MM.1S (cell line): ENCODE measurements around the gene NEGR1.

ENCODE experiments used
- DNase-seq: peaks from one replicate; pipeline ENCODE4 v3.0.0-alpha.2; 2015
- H2AFZ ChIP-seq: fragments of 300-600 bp; sonication (generic); 2 replicates; pipeline ENCODE4 v1.6.0; 2016; ENCODE audit warnings: antibody characterized with exemption, low read length
- H3F3A ChIP-seq: fragments of 300-600 bp; sonication (generic); 2 replicates; pipeline ENCODE4 v1.6.1; 2016; ENCODE audit warnings: mild to moderate bottlenecking, antibody characterized with exemption, low read length, moderate library complexity, mixed read lengths; ENCODE audit not compliant: insufficient read depth
- H3K27ac ChIP-seq: fragments of 300-600 bp; sonication (generic); 2 replicates; pipeline ENCODE4 v1.5.1; 2016; ENCODE audit warnings: mild to moderate bottlenecking, low read length
- H3K27me3 ChIP-seq: fragments of 300-600 bp; sonication (generic); replicated peaks from 2 replicates; pipeline ENCODE4 v1.6.0; 2016; ENCODE audit warnings: low read length; ENCODE audit not compliant: insufficient read depth
- H3K36me3 ChIP-seq: fragments of 300-600 bp; sonication (generic); replicated peaks from 2 replicates; pipeline ENCODE4 v1.6.1; 2016; ENCODE audit warnings: mild to moderate bottlenecking, low read length, mixed read lengths; ENCODE audit not compliant: insufficient read depth
- H3K4me1 ChIP-seq: fragments of 300-600 bp; sonication (generic); 2 replicates; pipeline ENCODE4 v1.6.1; 2016; ENCODE audit warnings: low read length, mixed read lengths
- H3K4me2 ChIP-seq: fragments of 300-600 bp; sonication (generic); 2 replicates; pipeline ENCODE4 v1.6.0; 2016; ENCODE audit warnings: low read depth, low read length
- H3K4me3 ChIP-seq: fragments of 300-600 bp; sonication (generic); 2 replicates; pipeline ENCODE4 v1.5.1; 2016; ENCODE audit warnings: low read length, mixed read lengths
- H3K79me2 ChIP-seq: fragments of 300-600 bp; sonication (generic); 2 replicates; pipeline ENCODE4 v1.6.1; 2016; ENCODE audit warnings: mixed run types, low read length, mixed read lengths
- H3K9ac ChIP-seq: fragments of 300-600 bp; sonication (generic); 2 replicates; pipeline ENCODE4 v1.6.1; 2016; ENCODE audit warnings: low read length, mixed read lengths
- H3K9me2 ChIP-seq: fragments of 300-600 bp; sonication (generic); replicated peaks from 2 replicates; pipeline ENCODE4 v1.6.1; 2016; ENCODE audit warnings: mild to moderate bottlenecking, low read length, mixed read lengths; ENCODE audit not compliant: insufficient read depth
- H3K9me3 ChIP-seq: fragments of 300-600 bp; sonication (generic); replicated peaks from 2 replicates; pipeline ENCODE4 v1.6.1; 2016; ENCODE audit warnings: mild to moderate bottlenecking, low read length, mixed read lengths; ENCODE audit not compliant: insufficient read depth
- H4K20me1 ChIP-seq: fragments of 300-600 bp; sonication (generic); 2 replicates; pipeline ENCODE4 v1.6.1; 2016; ENCODE audit warnings: mild to moderate bottlenecking, low read length, moderate library complexity, mixed read lengths; ENCODE audit not compliant: insufficient read depth
- EZH2 ChIP-seq: fragments of 300-600 bp; sonication (generic); optimal IDR thresholded peaks from 2 replicates; pipeline ENCODE3; 2017; ENCODE audit warnings: low read depth, mild to moderate bottlenecking, antibody characterized with exemption, low read length, mixed read lengths
- EZH2phosphoT487 ChIP-seq: fragments of 300-600 bp; sonication (generic); IDR thresholded peaks from 2 replicates; pipeline ENCODE4 v1.6.1; 2018; ENCODE audit warnings: antibody characterized with exemption, low read length
- TF ChIP-seq, protein P1 (sequence below): fragments of 300-600 bp; sonication (generic); IDR thresholded peaks from 2 replicates; pipeline ENCODE4 v1.5.1; 2016; ENCODE audit warnings: antibody characterized with exemption, low read length, mixed read lengths

NEGR1 gene

GRCh38 chr1:71914626-71915025 lies 367.7 kb downstream of the NEGR1 start:
- no peaks in the 10 kb centered on the region for H3K27me3 ChIP-seq
- no peak for DNase-seq
- H3K27ac ChIP-seq = no peak overlapping the region
- no peaks in the 10 kb centered on the region for H3K79me2 ChIP-seq
- no peak overlapping the region for H3K4me2 ChIP-seq
- no peak overlapping the region for H3K9ac ChIP-seq
- no peaks in the 10 kb centered on the region for H3F3A ChIP-seq
- H3K4me1 ChIP-seq = peaks cover 2% of the 10 kb centered on the region; the same call in 1 of the 2 replicates
- no peaks in the 10 kb centered on the region for H4K20me1 ChIP-seq
- H3K9me2 ChIP-seq = no peaks in the 10 kb centered on the region
- H3K4me3 ChIP-seq = no peak overlapping the region
- no peaks in the 10 kb centered on the region for H3K36me3 ChIP-seq
- TF ChIP-seq, protein P1, sequence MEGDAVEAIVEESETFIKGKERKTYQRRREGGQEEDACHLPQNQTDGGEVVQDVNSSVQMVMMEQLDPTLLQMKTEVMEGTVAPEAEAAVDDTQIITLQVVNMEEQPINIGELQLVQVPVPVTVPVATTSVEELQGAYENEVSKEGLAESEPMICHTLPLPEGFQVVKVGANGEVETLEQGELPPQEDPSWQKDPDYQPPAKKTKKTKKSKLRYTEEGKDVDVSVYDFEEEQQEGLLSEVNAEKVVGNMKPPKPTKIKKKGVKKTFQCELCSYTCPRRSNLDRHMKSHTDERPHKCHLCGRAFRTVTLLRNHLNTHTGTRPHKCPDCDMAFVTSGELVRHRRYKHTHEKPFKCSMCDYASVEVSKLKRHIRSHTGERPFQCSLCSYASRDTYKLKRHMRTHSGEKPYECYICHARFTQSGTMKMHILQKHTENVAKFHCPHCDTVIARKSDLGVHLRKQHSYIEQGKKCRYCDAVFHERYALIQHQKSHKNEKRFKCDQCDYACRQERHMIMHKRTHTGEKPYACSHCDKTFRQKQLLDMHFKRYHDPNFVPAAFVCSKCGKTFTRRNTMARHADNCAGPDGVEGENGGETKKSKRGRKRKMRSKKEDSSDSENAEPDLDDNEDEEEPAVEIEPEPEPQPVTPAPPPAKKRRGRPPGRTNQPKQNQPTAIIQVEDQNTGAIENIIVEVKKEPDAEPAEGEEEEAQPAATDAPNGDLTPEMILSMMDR = no peak
- no peak for TF ChIP-seq EZH2
- TF ChIP-seq EZH2phosphoT487 = no peak
- H2AFZ ChIP-seq = no peak overlapping the region
- H3K9me3 ChIP-seq = no peaks in the 10 kb centered on the region

- Histone ChIP-seq H4K20me1 (no peaks in the 10 kb centered on the region), H3K4me1 (no peaks in the 10 kb centered on the region), H3K27ac (no peak overlapping the region), H3K36me3 (no peaks in the 10 kb centered on the region), H3K79me2 (no peaks in the 10 kb centered on the region), H3K9me3 (no peaks in the 10 kb centered on the region), H3K4me3 (no peak overlapping the region), H3K9me2 (no peaks in the 10 kb centered on the region), H3K27me3 (no peaks in the 10 kb centered on the region), H3K4me2 (no peak overlapping the region), H3K9ac (no peak overlapping the region), H3F3A (no peaks in the 10 kb centered on the region), H2AFZ (no peak overlapping the region)
- DNase-seq = no peak
- TF ChIP-seq EZH2phosphoT487 (no peak), EZH2 (no peak)
- TF ChIP-seq, protein P1 = no peak
Measured at GRCh38 chr1:71908871-71909390, 373.4 kb downstream of the NEGR1 start.

DNA sequence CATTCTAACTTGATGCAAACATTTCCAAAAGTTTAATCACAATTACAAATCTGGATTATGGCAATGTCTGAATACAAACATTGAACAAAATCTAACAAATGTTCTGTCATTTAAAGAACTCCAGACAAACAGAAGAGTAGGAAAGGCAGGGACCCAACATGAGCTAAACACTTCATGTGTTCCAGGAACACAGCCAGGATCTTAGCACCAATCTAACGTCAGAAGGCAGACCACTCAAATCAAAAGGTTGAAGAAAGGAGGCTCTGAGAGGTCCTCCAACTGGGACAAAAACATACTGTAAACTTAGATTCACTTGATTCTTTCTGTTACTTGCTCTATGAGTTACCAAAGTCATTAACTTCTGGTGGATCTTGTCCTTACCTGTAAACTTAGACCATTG lies 374.0 kb downstream of the NEGR1 start:
- Histone ChIP-seq H3K27ac (no peak overlapping the region), H3K9me2 (no peaks in the 10 kb centered on the region)

More for the DNA sequence above, 374.0 kb downstream of the NEGR1 start:
- H3K4me2 ChIP-seq = no peak overlapping the region
- no peak overlapping the region for H3K9ac ChIP-seq
- H2AFZ ChIP-seq = no peak overlapping the region
- TF ChIP-seq EZH2 = no peak
- no peak for TF ChIP-seq EZH2phosphoT487
- TF ChIP-seq, protein P1 = no peak
- H3K79me2 ChIP-seq = no peaks in the 10 kb centered on the region
- H3F3A ChIP-seq = no peaks in the 10 kb centered on the region
- no peaks in the 10 kb centered on the region for H3K4me1 ChIP-seq
- H3K36me3 ChIP-seq = no peaks in the 10 kb centered on the region
- H3K4me3 ChIP-seq = no peak overlapping the region
- no peaks in the 10 kb centered on the region for H3K9me3 ChIP-seq
- no peak for DNase-seq
- H4K20me1 ChIP-seq = no peaks in the 10 kb centered on the region
- H3K27me3 ChIP-seq = no peaks in the 10 kb centered on the region
